ENCODE results near the gene NEURL3.

NEURL3 gene

GRCh38 chr2:96452053-96452452 lies 53.1 kb downstream of the NEURL3 start:
- Histone ChIP-seq H2AK5ac (ENCODE audit: low read depth, low read length) (no peak overlapping the region), H2BK5ac (ENCODE audit: low read length) (no peak overlapping the region), H3K79me1 (ENCODE audit: low read depth, low read length) (peaks cover 2% of the 10 kb centered on the region), H3K4me3 (ENCODE audit: low read length in 2 of 2) (no peak overlapping the region), H3K9me3 (replicated peaks in 1 of 2; ENCODE audit: control insufficient read depth in 2 of 2, insufficient read depth in 1 of 2, low read depth in 1 of 2, low read length in 2 of 2) (no peaks in the 10 kb centered on the region), H3K4me1 (ENCODE audit: control insufficient read depth in 2 of 2, insufficient read depth in 1 of 2, low read depth in 1 of 2, low read length in 2 of 2) (peaks cover 0 to 3% of the 10 kb centered on the region in 2 donors), H2BK12ac (ENCODE audit: low read length) (no peak overlapping the region), H3K14ac (ENCODE audit: low read length) (no peak overlapping the region), H4K91ac (ENCODE audit: low read depth, low read length, poor library complexity) (no peak overlapping the region), H4K8ac (ENCODE audit: low read depth, low read length) (no peak overlapping the region), H3K4me2 (ENCODE audit: insufficient read depth, low read length, poor library complexity, severe bottlenecking) (no peak overlapping the region), H3K36me3 (replicated peaks in 1 of 2; ENCODE audit: control insufficient read depth in 2 of 2, insufficient read depth in 2 of 2, low read length in 2 of 2) (no peaks in the 10 kb centered on the region), H3K23ac (ENCODE audit: low read depth, low read length, poor library complexity) (no peak overlapping the region), H3K18ac (ENCODE audit: low read length) (peak overlapping the region; percentile 22), H3K9ac (ENCODE audit: low read depth, low read length, poor library complexity) (no peak overlapping the region), H3K27me3 (ENCODE audit: control insufficient read depth in 3 of 3, insufficient read depth in 3 of 3, low read depth in 1 of 3, low read length in 3 of 3) (no peaks in the 10 kb centered on the region), H2BK120ac (ENCODE audit: low read depth, low read length) (no peak overlapping the region), H2AFZ (ENCODE audit: low read length) (no peak overlapping the region), H3K27ac (replicated peaks; ENCODE audit: low read length) (no peak overlapping the region), H3K4ac (ENCODE audit: low read length) (no peak overlapping the region), H2BK15ac (ENCODE audit: low read length) (no peak overlapping the region)
- DNase-seq (ENCODE audit: low spot score): no peak
- no CpG with 5 or more reads among the region's 6 CpGs for WGBS, 2 donors (ENCODE audit: extremely low coverage in 2 of 2, insufficient read length in 2 of 2, insufficient replicate concordance in 1 of 2)

GRCh38 chr2:96449637-96450036 lies 55.5 kb downstream of the NEURL3 start:
- no peak overlapping the region for H3K27ac ChIP-seq (replicated peaks; ENCODE audit: low read length)
- H3K14ac ChIP-seq (ENCODE audit: low read length): no peak overlapping the region
- H3K18ac ChIP-seq (ENCODE audit: low read length): no peak overlapping the region
- H3K4me1 ChIP-seq (ENCODE audit: control insufficient read depth in 2 of 2, insufficient read depth in 1 of 2, low read depth in 1 of 2, low read length in 2 of 2): peaks cover 0 to 3% of the 10 kb centered on the region in 2 donors
- H2BK5ac ChIP-seq (ENCODE audit: low read length): no peak overlapping the region
- WGBS, 2 donors (ENCODE audit: extremely low coverage in 2 of 2, insufficient read length in 2 of 2, insufficient replicate concordance in 1 of 2): no CpG with 5 or more reads among the region's 6 CpGs
- no peak overlapping the region for H4K8ac ChIP-seq (ENCODE audit: low read depth, low read length)
- no peak overlapping the region for H3K4me3 ChIP-seq (ENCODE audit: low read length in 2 of 2)
- no peak overlapping the region for H2AFZ ChIP-seq (ENCODE audit: low read length)
- H2AK5ac ChIP-seq (ENCODE audit: low read depth, low read length): no peak overlapping the region
- H4K91ac ChIP-seq (ENCODE audit: low read depth, low read length, poor library complexity): no peak overlapping the region
- H2BK15ac ChIP-seq (ENCODE audit: low read length): no peak overlapping the region
- H3K9me3 ChIP-seq (replicated peaks in 1 of 2; ENCODE audit: control insufficient read depth in 2 of 2, insufficient read depth in 1 of 2, low read depth in 1 of 2, low read length in 2 of 2): no peaks in the 10 kb centered on the region
- H3K36me3 ChIP-seq (replicated peaks in 1 of 2; ENCODE audit: control insufficient read depth in 2 of 2, insufficient read depth in 2 of 2, low read length in 2 of 2): no peaks in the 10 kb centered on the region
- DNase-seq (ENCODE audit: low spot score): no peak
- no peak overlapping the region for H2BK12ac ChIP-seq (ENCODE audit: low read length)
- H3K4me2 ChIP-seq (ENCODE audit: insufficient read depth, low read length, poor library complexity, severe bottlenecking): no peak overlapping the region
- no peak overlapping the region for H3K9ac ChIP-seq (ENCODE audit: low read depth, low read length, poor library complexity)
- H3K4ac ChIP-seq (ENCODE audit: low read length): no peak overlapping the region
- no peaks in the 10 kb centered on the region for H3K27me3 ChIP-seq (ENCODE audit: control insufficient read depth in 3 of 3, insufficient read depth in 3 of 3, low read depth in 1 of 3, low read length in 3 of 3)
- no peak overlapping the region for H2BK120ac ChIP-seq (ENCODE audit: low read depth, low read length)
- H3K23ac ChIP-seq (ENCODE audit: low read depth, low read length, poor library complexity): no peak overlapping the region
- peaks cover 2% of the 10 kb centered on the region for H3K79me1 ChIP-seq (ENCODE audit: low read depth, low read length)

GRCh38 chr2:96449174-96449573 lies 56.0 kb downstream of the NEURL3 start:
- Histone ChIP-seq H3K4me1 (ENCODE audit: control insufficient read depth in 2 of 2, insufficient read depth in 1 of 2, low read depth in 1 of 2, low read length in 2 of 2) (peaks cover 0 to 3% of the 10 kb centered on the region in 2 donors), H2BK5ac (ENCODE audit: low read length) (no peak overlapping the region), H2BK120ac (ENCODE audit: low read depth, low read length) (no peak overlapping the region), H2AFZ (ENCODE audit: low read length) (no peak overlapping the region), H3K9me3 (replicated peaks in 1 of 2; ENCODE audit: control insufficient read depth in 2 of 2, insufficient read depth in 1 of 2, low read depth in 1 of 2, low read length in 2 of 2) (no peaks in the 10 kb centered on the region), H3K18ac (ENCODE audit: low read length) (no peak overlapping the region), H3K23ac (ENCODE audit: low read depth, low read length, poor library complexity) (no peak overlapping the region), H2AK5ac (ENCODE audit: low read depth, low read length) (no peak overlapping the region), H3K4me3 (ENCODE audit: low read length in 2 of 2) (no peak overlapping the region), H2BK15ac (ENCODE audit: low read length) (no peak overlapping the region), H3K27me3 (ENCODE audit: control insufficient read depth in 3 of 3, insufficient read depth in 3 of 3, low read depth in 1 of 3, low read length in 3 of 3) (no peaks in the 10 kb centered on the region), H3K4me2 (ENCODE audit: insufficient read depth, low read length, poor library complexity, severe bottlenecking) (no peak overlapping the region), H3K27ac (replicated peaks; ENCODE audit: low read length) (no peak overlapping the region), H3K79me1 (ENCODE audit: low read depth, low read length) (peaks cover 2% of the 10 kb centered on the region), H2BK12ac (ENCODE audit: low read length) (no peak overlapping the region), H4K8ac (ENCODE audit: low read depth, low read length) (no peak overlapping the region), H3K4ac (ENCODE audit: low read length) (no peak overlapping the region), H3K9ac (ENCODE audit: low read depth, low read length, poor library complexity) (no peak overlapping the region), H4K91ac (ENCODE audit: low read depth, low read length, poor library complexity) (no peak overlapping the region), H3K14ac (ENCODE audit: low read length) (no peak overlapping the region), H3K36me3 (replicated peaks in 1 of 2; ENCODE audit: control insufficient read depth in 2 of 2, insufficient read depth in 2 of 2, low read length in 2 of 2) (no peaks in the 10 kb centered on the region)
- whole genome bisulfite sequencing, 2 donors (ENCODE audit: extremely low coverage in 2 of 2, insufficient read length in 2 of 2, insufficient replicate concordance in 1 of 2): no CpG with 5 or more reads among the region's 2 CpGs
- no peak for DNase-seq (ENCODE audit: low spot score)

GRCh38 chr2:96447726-96448125 lies 57.4 kb downstream of the NEURL3 start:
- H3K4ac ChIP-seq (ENCODE audit: low read length): no peak overlapping the region
- H4K91ac ChIP-seq (ENCODE audit: low read depth, low read length, poor library complexity): no peak overlapping the region
- H4K8ac ChIP-seq (ENCODE audit: low read depth, low read length): no peak overlapping the region
- H2BK12ac ChIP-seq (ENCODE audit: low read length): no peak overlapping the region
- H2BK15ac ChIP-seq (ENCODE audit: low read length): no peak overlapping the region
- H3K79me1 ChIP-seq (ENCODE audit: low read depth, low read length): peaks cover 2% of the 10 kb centered on the region
- no peak for DNase-seq (ENCODE audit: low spot score)
- H3K4me1 ChIP-seq (ENCODE audit: control insufficient read depth in 2 of 2, insufficient read depth in 1 of 2, low read depth in 1 of 2, low read length in 2 of 2): peaks cover 0 to 3% of the 10 kb centered on the region in 2 donors
- no peaks in the 10 kb centered on the region for H3K27me3 ChIP-seq (ENCODE audit: control insufficient read depth in 3 of 3, insufficient read depth in 3 of 3, low read depth in 1 of 3, low read length in 3 of 3)
- no peaks in the 10 kb centered on the region for H3K36me3 ChIP-seq (replicated peaks in 1 of 2; ENCODE audit: control insufficient read depth in 2 of 2, insufficient read depth in 2 of 2, low read length in 2 of 2)
- no peak overlapping the region for H2AFZ ChIP-seq (ENCODE audit: low read length)
- H2BK5ac ChIP-seq (ENCODE audit: low read length): no peak overlapping the region
- H3K14ac ChIP-seq (ENCODE audit: low read length): no peak overlapping the region
- H2BK120ac ChIP-seq (ENCODE audit: low read depth, low read length): no peak overlapping the region
- H3K23ac ChIP-seq (ENCODE audit: low read depth, low read length, poor library complexity): no peak overlapping the region
- no peak overlapping the region for H3K4me2 ChIP-seq (ENCODE audit: insufficient read depth, low read length, poor library complexity, severe bottlenecking)
- H3K27ac ChIP-seq (replicated peaks; ENCODE audit: low read length): no peak overlapping the region
- no peak overlapping the region for H3K18ac ChIP-seq (ENCODE audit: low read length)
- H2AK5ac ChIP-seq (ENCODE audit: low read depth, low read length): no peak overlapping the region
- H3K9ac ChIP-seq (ENCODE audit: low read depth, low read length, poor library complexity): no peak overlapping the region
- no peak overlapping the region for H3K4me3 ChIP-seq (ENCODE audit: low read length in 2 of 2)
- no peaks in the 10 kb centered on the region for H3K9me3 ChIP-seq (replicated peaks in 1 of 2; ENCODE audit: control insufficient read depth in 2 of 2, insufficient read depth in 1 of 2, low read depth in 1 of 2, low read length in 2 of 2)

Data from neuronal stem cell (in vitro differentiated cells).